ENCODE results near the gene TRAPPC10.

Gene TRAPPC10

GRCh38 chr21:43967981-43968380 lies 44.1 kb upstream of the TRAPPC10 start:
- H4K8ac ChIP-seq (ENCODE audit: low read depth, low read length): no peak overlapping the region
- H2BK120ac ChIP-seq (ENCODE audit: insufficient read depth, low read length, poor library complexity): no peak overlapping the region
- peaks cover 0 to 3% of the 10 kb centered on the region in 2 experiments for H3K36me3 ChIP-seq (ENCODE audit: control insufficient read depth in 1 of 2, insufficient read depth in 2 of 2, low read length in 2 of 2)
- no peak overlapping the region for H3K18ac ChIP-seq (ENCODE audit: low read length)
- no peak overlapping the region for H3K27ac ChIP-seq (ENCODE audit: low read depth, low read length)
- H3K79me1 ChIP-seq (ENCODE audit: low read length): no peaks in the 10 kb centered on the region
- no peaks in the 10 kb centered on the region for H3K9me3 ChIP-seq (ENCODE audit: insufficient read depth, low read depth, low read length)
- H2AK5ac ChIP-seq (ENCODE audit: low read length): no peak overlapping the region
- H4K12ac ChIP-seq (ENCODE audit: low read depth, low read length): no peak overlapping the region
- no peak for DNase-seq
- no peak overlapping the region for H4K91ac ChIP-seq (ENCODE audit: low read depth, low read length)
- WGBS (ENCODE audit: extremely low coverage, insufficient coverage, insufficient read length): no CpG with 5 or more reads among the region's 15 CpGs
- no peak overlapping the region for H2AFZ ChIP-seq (ENCODE audit: insufficient read depth, low read length, poor library complexity)
- no peaks in the 10 kb centered on the region for H3K27me3 ChIP-seq (ENCODE audit: insufficient read depth, low read length)
- H3K4ac ChIP-seq (ENCODE audit: low read depth, low read length): no peak overlapping the region
- H3K79me2 ChIP-seq (ENCODE audit: control insufficient read depth, insufficient read depth, low read length, poor library complexity): no peaks in the 10 kb centered on the region
- H3K23ac ChIP-seq (ENCODE audit: low read length): no peak overlapping the region
- H3K4me2 ChIP-seq (ENCODE audit: low read length): no peak overlapping the region
- no peak overlapping the region for H3K9ac ChIP-seq (ENCODE audit: low read length)
- H2BK12ac ChIP-seq (ENCODE audit: low read length): no peak overlapping the region
- no peak overlapping the region for H2BK5ac ChIP-seq (ENCODE audit: low read depth, low read length, poor library complexity)
- no peak overlapping the region for H3K14ac ChIP-seq (ENCODE audit: low read length)
- H3K4me3 ChIP-seq (ENCODE audit: low read depth, low read length): no peak overlapping the region
- no peaks in the 10 kb centered on the region for H3K4me1 ChIP-seq (ENCODE audit: control insufficient read depth in 1 of 2, insufficient read depth in 2 of 2, low read length in 2 of 2)

- Histone ChIP-seq H3K4me2 (ENCODE audit: low read length) (no peak overlapping the region), H3K27me3 (ENCODE audit: insufficient read depth, low read length) (no peaks in the 10 kb centered on the region), H3K23ac (ENCODE audit: low read length) (no peak overlapping the region), H3K4ac (ENCODE audit: low read depth, low read length) (no peak overlapping the region), H2AFZ (ENCODE audit: insufficient read depth, low read length, poor library complexity) (no peak overlapping the region), H3K18ac (ENCODE audit: low read length) (no peak overlapping the region), H3K36me3 (ENCODE audit: control insufficient read depth in 1 of 2, insufficient read depth in 2 of 2, low read length in 2 of 2) (peaks cover 0 to 3% of the 10 kb centered on the region in 2 experiments), H3K79me1 (ENCODE audit: low read length) (no peaks in the 10 kb centered on the region), H3K4me3 (ENCODE audit: low read depth, low read length) (no peak overlapping the region), H3K4me1 (ENCODE audit: control insufficient read depth in 1 of 2, insufficient read depth in 2 of 2, low read length in 2 of 2) (no peaks in the 10 kb centered on the region), H3K9me3 (ENCODE audit: insufficient read depth, low read depth, low read length) (no peaks in the 10 kb centered on the region), H3K14ac (ENCODE audit: low read length) (no peak overlapping the region), H2BK12ac (ENCODE audit: low read length) (no peak overlapping the region), H3K9ac (ENCODE audit: low read length) (no peak overlapping the region), H4K91ac (ENCODE audit: low read depth, low read length) (no peak overlapping the region), H2AK5ac (ENCODE audit: low read length) (no peak overlapping the region), H2BK5ac (ENCODE audit: low read depth, low read length, poor library complexity) (no peak overlapping the region), H3K27ac (ENCODE audit: low read depth, low read length) (no peak overlapping the region), H3K79me2 (ENCODE audit: control insufficient read depth, insufficient read depth, low read length, poor library complexity) (no peaks in the 10 kb centered on the region), H4K8ac (ENCODE audit: low read depth, low read length) (no peak overlapping the region), H2BK120ac (ENCODE audit: insufficient read depth, low read length, poor library complexity) (no peak overlapping the region), H4K12ac (ENCODE audit: low read depth, low read length) (no peak overlapping the region)
- DNase-seq: no peak
- no CpG with 5 or more reads among the region's 19 CpGs for WGBS (ENCODE audit: extremely low coverage, insufficient coverage, insufficient read length)
Measured at GRCh38 chr21:43968410-43969114, 43.5 kb upstream of the TRAPPC10 start.

- Histone ChIP-seq H3K4me2 (ENCODE audit: low read length) (no peak overlapping the region), H2AFZ (ENCODE audit: insufficient read depth, low read length, poor library complexity) (no peak overlapping the region), H3K4ac (ENCODE audit: low read depth, low read length) (no peak overlapping the region), H3K9ac (ENCODE audit: low read length) (no peak overlapping the region), H3K23ac (ENCODE audit: low read length) (no peak overlapping the region), H2BK5ac (ENCODE audit: low read depth, low read length, poor library complexity) (no peak overlapping the region), H3K18ac (ENCODE audit: low read length) (no peak overlapping the region), H2BK120ac (ENCODE audit: insufficient read depth, low read length, poor library complexity) (no peak overlapping the region), H3K4me1 (ENCODE audit: control insufficient read depth in 1 of 2, insufficient read depth in 2 of 2, low read length in 2 of 2) (no peaks in the 10 kb centered on the region), H4K8ac (ENCODE audit: low read depth, low read length) (no peak overlapping the region), H4K91ac (ENCODE audit: low read depth, low read length) (no peak overlapping the region), H3K9me3 (ENCODE audit: insufficient read depth, low read depth, low read length) (no peaks in the 10 kb centered on the region), H3K36me3 (ENCODE audit: control insufficient read depth in 1 of 2, insufficient read depth in 2 of 2, low read length in 2 of 2) (peaks cover 0 to 3% of the 10 kb centered on the region in 2 experiments), H3K79me1 (ENCODE audit: low read length) (no peaks in the 10 kb centered on the region), H2BK12ac (ENCODE audit: low read length) (no peak overlapping the region), H3K4me3 (ENCODE audit: low read depth, low read length) (no peak overlapping the region), H3K79me2 (ENCODE audit: control insufficient read depth, insufficient read depth, low read length, poor library complexity) (no peaks in the 10 kb centered on the region), H3K27ac (ENCODE audit: low read depth, low read length) (no peak overlapping the region), H2AK5ac (ENCODE audit: low read length) (no peak overlapping the region), H3K27me3 (ENCODE audit: insufficient read depth, low read length) (no peaks in the 10 kb centered on the region), H4K12ac (ENCODE audit: low read depth, low read length) (no peak overlapping the region), H3K14ac (ENCODE audit: low read length) (no peak overlapping the region)
- WGBS (ENCODE audit: extremely low coverage, insufficient coverage, insufficient read length): no CpG with 5 or more reads among the region's 17 CpGs
- no peak for DNase-seq
Measured at GRCh38 chr21:43969115-43969444, 43.0 kb upstream of the TRAPPC10 start.

- Histone ChIP-seq H3K27ac (ENCODE audit: low read depth, low read length) (no peak overlapping the region), H4K91ac (ENCODE audit: low read depth, low read length) (no peak overlapping the region), H3K36me3 (ENCODE audit: control insufficient read depth in 1 of 2, insufficient read depth in 2 of 2, low read length in 2 of 2) (peaks cover 0 to 3% of the 10 kb centered on the region in 2 experiments), H4K12ac (ENCODE audit: low read depth, low read length) (no peak overlapping the region), H3K4ac (ENCODE audit: low read depth, low read length) (no peak overlapping the region), H3K27me3 (ENCODE audit: insufficient read depth, low read length) (no peaks in the 10 kb centered on the region), H2BK5ac (ENCODE audit: low read depth, low read length, poor library complexity) (no peak overlapping the region), H3K18ac (ENCODE audit: low read length) (no peak overlapping the region), H3K79me1 (ENCODE audit: low read length) (no peaks in the 10 kb centered on the region), H3K9me3 (ENCODE audit: insufficient read depth, low read depth, low read length) (peaks cover 2% of the 10 kb centered on the region), H3K79me2 (ENCODE audit: control insufficient read depth, insufficient read depth, low read length, poor library complexity) (no peaks in the 10 kb centered on the region), H4K8ac (ENCODE audit: low read depth, low read length) (no peak overlapping the region), H3K4me3 (ENCODE audit: low read depth, low read length) (no peak overlapping the region), H3K23ac (ENCODE audit: low read length) (no peak overlapping the region), H3K4me1 (ENCODE audit: control insufficient read depth in 1 of 2, insufficient read depth in 2 of 2, low read length in 2 of 2) (no peaks in the 10 kb centered on the region), H2AFZ (ENCODE audit: insufficient read depth, low read length, poor library complexity) (no peak overlapping the region), H2AK5ac (ENCODE audit: low read length) (no peak overlapping the region), H3K9ac (ENCODE audit: low read length) (no peak overlapping the region), H2BK120ac (ENCODE audit: insufficient read depth, low read length, poor library complexity) (no peak overlapping the region), H3K14ac (ENCODE audit: low read length) (no peak overlapping the region), H2BK12ac (ENCODE audit: low read length) (no peak overlapping the region), H3K4me2 (ENCODE audit: low read length) (no peak overlapping the region)
- DNase-seq: no peak
- no CpG with 5 or more reads among the region's 18 CpGs for WGBS (ENCODE audit: extremely low coverage, insufficient coverage, insufficient read length)
Measured at GRCh38 chr21:43970551-43970950, 41.6 kb upstream of the TRAPPC10 start.

Measured in trophoblast cell (in vitro differentiated cells and primary cell).